Left lung (tissue), 10 donors: ENCODE measurements around the gene SYT9. TPM values are rescaled to one million over a fixed set of nuclear protein-coding genes. Genes with fewer than 3 reads are reported as not detected.

Experiments used
- ATAC-seq: fragments of 200-7000 bp; cut with Tn5 transposase; one replicate; pipeline ENCODE4 v1.9.1; 2020; ENCODE audit warnings: moderate library complexity
- DNase-seq, 4 donors: peaks; one replicate each; pipeline ENCODE4 v3.0.0-alpha.2; 2013 to 2020
- H3K27ac ChIP-seq, 2 donors: fragments of 200-600 bp; sonication (generic) in 1 of 2; one replicate each; pipeline versions ENCODE4 v1.5.0 to v1.8.0; 2020 to 2021
- H3K27me3 ChIP-seq, 2 donors: fragments of 200-600 bp; sonication (generic) in 1 of 2; one replicate each; pipeline versions ENCODE4 v1.5.0 to v1.8.0; 2020 to 2021
- H3K36me3 ChIP-seq, 2 donors: fragments of 200-600 bp; sonication (generic) in 1 of 2; one replicate each; pipeline versions ENCODE4 v1.5.0 to v1.8.0; 2020 to 2021
- H3K4me1 ChIP-seq, 2 donors: fragments of 200-600 bp; one replicate each; pipeline ENCODE4 v1.8.0; 2021
- H3K4me3 ChIP-seq, 2 donors: fragments of 200-600 bp; sonication (generic) in 1 of 2; one replicate each; pipeline versions ENCODE4 v1.5.0 to v1.8.0; 2020 to 2021; ENCODE audit warnings: mild to moderate bottlenecking in 1 of 2
- H3K9me3 ChIP-seq, 2 donors: fragments of 200-600 bp; sonication (generic) in 1 of 2; one replicate each; pipeline versions ENCODE4 v1.5.0 to v1.8.0; 2020 to 2021
- CTCF ChIP-seq, 2 donors: fragments of 200-600 bp; sonication (generic) in 1 of 2; IDR thresholded peaks; one replicate each; pipeline versions ENCODE4 v1.5.0 to v1.8.0; 2021; ENCODE audit warnings: antibody characterized with exemption in 2 of 2
- intact Hi-C, 2 donors: fragments of 100-400 bp; cut with DNase I; formaldehyde crosslinking; loops; one replicate each; pipeline versions ENCODE4 v1.11.2 to v1.14.2; 2022
- polyA plus RNA-seq, 6 donors: library from polyadenylated mRNA; unstranded; fragments of 120-200 nt; gene quantifications; one replicate each; pipeline ENCODE4 v1.2.1, GENCODE V29; 2013; ENCODE audit not compliant: insufficient read length in 6 of 6
- total RNA-seq, 2 donors: library from RNA; stranded (reverse); fragmentation: NEBNext Ultra II Directional; extraction: Animal tissue kit (Norgen Biotek cat#: 25700); gene quantifications; one replicate each; pipeline ENCODE4 v1.2.1, GENCODE V29; 2021
- donor health status: DM: no; HTN: yes; CAD: no.
- donor health status: DM: no; HTN: no; CAD: no.

SYT9 gene
- total and polyA plus RNA-seq, 8 donors = 0.10 to 0.20 (median 0.11) TPM; not detected in 1

DNA sequence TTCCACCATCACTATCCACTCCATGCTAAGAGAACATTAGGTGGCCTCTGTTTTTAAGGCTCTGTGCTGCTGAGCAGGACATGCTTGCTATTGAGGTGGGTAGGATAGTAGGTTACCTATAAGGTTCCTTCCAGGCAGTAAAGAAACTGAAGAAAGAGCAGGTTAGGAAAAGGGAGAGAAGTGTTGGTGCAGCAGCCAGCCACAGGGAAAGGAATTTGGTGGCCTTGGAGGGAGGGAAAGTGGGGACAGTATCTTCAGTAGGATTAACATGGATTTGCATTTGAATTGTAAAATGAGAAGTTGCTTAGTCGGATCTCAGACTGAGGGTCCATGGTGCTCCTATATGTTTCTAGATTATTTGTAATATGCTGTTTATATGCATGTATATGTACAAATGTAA, 184.4 kb downstream of the SYT9 start:
- no peak for TF ChIP-seq CTCF (IDR thresholded peaks at IDR 0.05)
- intact Hi-C loops = no loop called here
- Histone ChIP-seq H3K4me1 (peaks cover 0 to 24% of the 10 kb centered on the region in 2 donors), H3K27me3 (peaks cover 0 to 11% of the 10 kb centered on the region in 2 donors), H3K4me3 (no peak overlapping the region), H3K36me3 (no peaks in the 10 kb centered on the region), H3K27ac (peak overlapping the region in 1 of 2 donors; percentile 33), H3K9me3 (no peaks in the 10 kb centered on the region)
- ATAC-seq (no peak), DNase-seq (no peak)

- DNase-seq = peak in 1 of 4 donors; percentile 46
- peak; percentile 73 for ATAC-seq
- peak overlapping the region in 1 of 2 donors; percentile 33 for H3K27ac ChIP-seq
These were observed 185.0 kb downstream of the SYT9 start for GRCh38 chr11:7436657-7437056.

GRCh38 chr11:7437696-7438095, 186.0 kb downstream of the SYT9 start:
- H3K27me3 ChIP-seq = peaks cover 0 to 11% of the 10 kb centered on the region in 2 donors
- no peak overlapping the region for H3K27ac ChIP-seq
- ATAC-seq = no peak
- no peak for TF ChIP-seq CTCF (IDR thresholded peaks at IDR 0.05)
- H3K4me3 ChIP-seq = no peak overlapping the region
- H3K9me3 ChIP-seq = no peaks in the 10 kb centered on the region
- intact Hi-C loops = no loop called here
- no peak for DNase-seq
- H3K4me1 ChIP-seq = peaks cover 0 to 24% of the 10 kb centered on the region in 2 donors
- no peaks in the 10 kb centered on the region for H3K36me3 ChIP-seq

More at GRCh38 chr11:7436657-7437056, 185.0 kb downstream of the SYT9 start:
- H3K4me1 ChIP-seq = peaks cover 0 to 24% of the 10 kb centered on the region in 2 donors
- H3K36me3 ChIP-seq = no peaks in the 10 kb centered on the region
- H3K9me3 ChIP-seq = no peaks in the 10 kb centered on the region
- no peak overlapping the region for H3K4me3 ChIP-seq
- intact Hi-C loops = no loop called here
- TF ChIP-seq CTCF (IDR thresholded peaks at IDR 0.05) = no peak
- H3K27me3 ChIP-seq = peaks cover 0 to 11% of the 10 kb centered on the region in 2 donors

GRCh38 chr11:7439746-7440320, 188.1 kb downstream of the SYT9 start:
- H3K4me1 ChIP-seq = peaks cover 0 to 24% of the 10 kb centered on the region in 2 donors
- DNase-seq (no peak), ATAC-seq (no peak)
- intact Hi-C loops = no loop called here
- no peak overlapping the region for H3K27ac ChIP-seq
- peaks cover 0 to 27% of the 10 kb centered on the region in 2 donors for H3K27me3 ChIP-seq
- no peak overlapping the region for H3K4me3 ChIP-seq
- TF ChIP-seq CTCF (IDR thresholded peaks at IDR 0.05) = no peak
- no peaks in the 10 kb centered on the region for H3K36me3 ChIP-seq
- no peaks in the 10 kb centered on the region for H3K9me3 ChIP-seq

DNA sequence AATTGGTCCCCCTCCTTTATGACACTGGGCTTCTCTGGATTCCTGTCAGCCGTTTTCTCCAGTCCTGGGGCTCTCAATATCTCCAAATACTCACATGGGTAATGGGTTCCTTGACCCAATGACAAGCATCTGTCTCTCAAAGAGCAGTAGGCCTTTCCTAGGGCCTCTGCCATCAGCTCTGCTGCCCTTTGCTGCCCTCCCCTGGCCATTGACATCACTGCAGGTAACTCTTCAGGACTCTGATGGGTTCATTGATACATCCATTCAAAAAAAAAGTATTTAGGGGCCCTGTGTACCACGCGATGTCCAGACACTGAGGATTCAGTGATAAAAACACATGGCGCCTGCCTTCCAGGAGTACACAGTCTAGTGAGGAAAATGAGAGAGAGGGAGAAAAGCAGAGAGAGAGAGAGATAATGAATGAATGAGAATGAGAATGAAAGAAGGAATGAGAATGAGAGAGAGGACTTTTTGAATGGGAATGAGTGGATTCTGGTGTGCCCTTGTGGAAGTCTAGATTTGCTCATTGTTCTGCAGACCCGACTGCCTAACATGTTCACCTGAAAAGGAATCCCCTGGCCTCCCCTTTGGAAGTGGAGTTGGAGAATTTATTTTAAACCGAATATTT, 191.0 kb downstream of the SYT9 start:
- TF ChIP-seq CTCF (IDR thresholded peaks at IDR 0.05) = peak; percentile 75 to 83
- peaks cover 0 to 5% of the 10 kb centered on the region in 2 donors for H3K4me1 ChIP-seq
- ATAC-seq (peak; percentile 96), DNase-seq (peak; percentile 42 to 81 (median 58))
- no peak overlapping the region for H3K4me3 ChIP-seq
- H3K27ac ChIP-seq = no peak overlapping the region
- no peaks in the 10 kb centered on the region for H3K9me3 ChIP-seq
- no peaks in the 10 kb centered on the region for H3K36me3 ChIP-seq
- peaks cover 0 to 51% of the 10 kb centered on the region in 2 donors for H3K27me3 ChIP-seq
- intact Hi-C loops = no loop called here
